LoVo (cell line): ENCODE measurements around the gene NDUFAF4.

Experiments used
- DNase-seq: peaks from one replicate; pipeline ENCODE4 v3.0.0-alpha.2; 2016; ENCODE audit warnings: low spot score

NDUFAF4 gene

DNA sequence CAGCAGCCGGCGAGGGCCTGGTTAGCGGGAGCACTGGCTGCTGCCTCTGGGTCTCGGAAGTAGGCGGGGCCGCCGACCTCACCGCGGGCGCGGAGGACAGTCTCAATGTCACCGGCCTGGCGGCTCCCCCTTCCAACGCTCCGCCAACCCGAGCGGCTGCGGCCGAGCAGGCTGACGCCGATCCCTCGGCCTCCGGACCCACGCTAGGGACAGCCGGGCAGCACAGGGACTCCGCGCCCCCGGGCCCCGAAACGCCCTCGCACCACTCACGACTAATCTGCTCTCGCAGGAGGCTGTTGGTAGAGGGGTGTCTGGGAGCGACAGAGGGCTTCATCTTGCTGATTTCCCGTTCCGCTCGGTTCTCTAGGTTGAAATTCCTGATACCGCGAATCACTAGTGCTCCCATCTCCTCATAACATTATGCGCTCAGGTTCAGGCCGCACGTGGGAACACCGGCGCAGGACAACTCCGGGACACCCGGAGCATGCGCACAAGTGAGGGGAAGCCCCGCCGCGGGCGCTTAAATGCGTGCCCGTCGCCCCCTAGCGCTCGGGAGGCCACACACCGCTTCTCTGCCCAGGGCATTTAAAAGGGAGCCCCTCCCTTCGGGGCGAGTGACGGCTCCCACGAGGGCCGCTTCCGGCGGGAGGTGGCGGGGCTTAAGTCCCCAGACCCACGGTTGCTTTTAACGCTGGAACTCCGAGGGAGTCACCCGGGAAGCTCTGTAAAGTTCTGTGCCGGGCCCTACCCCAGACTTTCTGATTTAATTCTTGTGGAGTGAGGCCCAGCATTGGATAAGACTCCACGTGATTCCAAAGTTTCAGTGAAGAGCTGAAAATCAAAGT lies at the start of gene NDUFAF4:
TSS of gene NDUFAF4 (minus strand) at position 496 of the 845 bp plus-strand sequence. CDS start at position 406, 90 bp downstream.
- peak; percentile 94 for DNase-seq

DNA sequence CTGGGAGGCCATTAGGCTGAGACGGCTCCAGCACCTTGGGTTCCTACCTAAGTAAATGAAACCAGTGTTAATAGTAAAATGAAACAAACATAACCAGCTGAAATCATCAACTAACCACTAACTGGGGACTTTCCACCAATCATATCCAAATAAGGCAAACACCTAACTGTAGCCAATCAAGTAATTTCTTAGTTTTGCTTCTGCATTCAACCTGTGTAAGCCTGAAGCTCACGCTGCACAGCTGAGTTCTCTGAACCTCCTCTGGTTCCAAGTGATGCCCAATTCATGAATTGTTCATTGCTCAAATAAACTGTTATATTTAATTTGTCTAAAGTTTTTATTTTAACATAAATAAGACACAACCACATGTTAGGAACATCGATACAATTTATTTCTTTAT lies 49.4 kb upstream of the NDUFAF4 start:
- DNase-seq, result no peak

DNA sequence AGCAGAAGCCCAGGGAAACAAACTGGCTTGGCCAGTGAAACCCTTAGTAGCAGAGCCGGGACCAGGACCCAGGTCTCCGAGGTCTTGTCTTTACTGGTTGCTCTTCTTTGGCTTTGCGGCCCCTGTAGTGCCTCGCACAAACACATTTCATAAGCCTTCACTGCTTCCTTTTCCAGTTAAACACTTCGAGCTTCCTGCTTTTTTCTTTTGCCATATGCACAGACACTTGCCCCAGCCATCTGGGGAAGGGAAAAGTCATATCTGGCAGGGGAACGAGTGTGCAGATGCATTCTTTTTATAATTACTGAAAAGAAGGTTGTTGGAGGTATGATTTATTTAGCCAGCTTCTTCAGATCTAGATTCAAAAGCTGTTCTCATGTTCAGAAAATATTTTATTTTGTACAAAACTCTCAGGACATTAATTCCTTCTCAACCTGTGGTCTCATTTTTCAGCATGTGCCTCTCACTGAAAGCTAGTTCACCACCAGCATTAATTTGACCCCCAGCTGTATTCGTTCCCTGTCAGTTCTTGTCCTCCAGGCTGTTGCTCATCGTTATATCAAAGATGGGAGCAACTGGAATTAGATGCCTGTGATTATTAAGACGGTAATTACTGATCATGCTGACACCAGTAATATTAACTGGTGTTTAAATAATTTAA lies 46.0 kb upstream of the NDUFAF4 start:
- no peak for DNase-seq

DNA sequence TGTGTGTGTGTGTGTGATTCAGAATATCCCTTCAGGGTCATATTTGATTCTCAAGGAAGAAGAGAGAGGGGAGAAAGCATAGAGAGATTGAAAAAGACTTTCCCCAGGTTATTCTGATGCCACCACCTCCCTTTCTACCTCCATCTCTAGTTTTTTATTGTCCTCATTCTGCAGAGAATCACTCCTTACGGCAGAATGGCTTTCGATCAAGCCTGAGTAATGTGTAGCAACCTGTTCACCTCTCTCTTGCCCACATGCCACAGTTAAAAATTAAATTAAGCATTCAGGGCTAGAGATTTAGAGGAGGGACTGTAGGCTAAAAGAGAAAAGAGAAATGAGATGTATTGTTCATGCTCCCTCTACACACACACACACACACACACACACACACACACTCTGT lies 45.0 kb upstream of the NDUFAF4 start:
- no peak for DNase-seq

DNA sequence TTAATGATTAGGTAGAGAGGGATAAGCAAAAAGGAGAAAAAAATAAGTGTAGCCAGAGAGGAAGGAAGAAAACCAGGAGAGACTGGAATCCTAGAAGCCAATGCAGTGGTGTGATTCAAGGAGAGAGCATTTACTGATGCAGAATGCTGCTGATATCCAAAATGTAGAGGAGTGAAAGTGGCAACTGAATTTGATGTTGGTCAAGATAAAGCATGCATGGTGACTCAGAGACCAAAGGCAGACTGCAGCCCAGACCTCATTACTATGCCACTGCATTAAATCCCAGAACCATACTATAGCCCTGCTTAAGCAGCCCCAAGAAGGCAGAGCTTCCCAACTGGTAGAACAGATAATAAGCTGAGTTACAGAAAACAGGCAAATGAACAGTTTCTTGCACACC lies 42.6 kb upstream of the NDUFAF4 start:
- DNase-seq, result no peak

DNA sequence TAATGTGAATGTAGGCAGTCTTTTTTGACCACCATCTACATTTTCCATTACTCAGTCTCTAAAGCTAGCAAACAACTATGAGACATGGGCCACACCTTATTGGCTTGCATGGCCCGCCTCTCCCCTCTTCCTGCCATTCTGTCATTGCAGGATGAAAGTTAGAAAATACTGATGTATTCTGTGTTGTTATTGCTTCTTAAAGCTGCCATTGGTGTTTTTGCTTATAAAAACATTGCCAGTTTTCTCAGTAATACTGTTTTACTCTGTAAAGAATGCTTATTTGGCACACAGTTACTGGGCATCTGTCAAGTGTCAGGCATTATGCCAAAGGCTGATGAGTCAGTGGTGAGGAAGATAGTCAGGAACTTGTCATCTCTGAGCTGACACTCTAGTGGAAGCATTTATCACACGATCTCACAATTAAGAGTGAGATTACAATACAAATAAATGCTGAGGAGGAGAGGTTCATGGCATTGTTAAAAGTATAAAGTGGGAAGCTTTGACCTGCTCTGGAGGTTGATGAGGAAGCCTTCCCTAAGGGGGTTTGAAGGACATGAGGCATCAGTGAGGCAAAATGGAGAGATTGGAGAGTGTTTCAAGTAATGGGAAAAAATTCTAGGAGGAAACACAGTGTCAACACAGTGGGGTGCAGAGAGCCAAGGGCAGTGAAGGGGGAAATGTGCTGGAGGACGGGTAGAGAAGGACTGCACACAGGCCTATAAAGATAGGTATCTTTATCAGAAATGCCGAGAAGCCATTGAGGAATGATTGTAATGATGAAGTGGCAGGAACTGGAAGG lies 41.5 kb upstream of the NDUFAF4 start:
- DNase-seq, result peak; percentile 67

DNA sequence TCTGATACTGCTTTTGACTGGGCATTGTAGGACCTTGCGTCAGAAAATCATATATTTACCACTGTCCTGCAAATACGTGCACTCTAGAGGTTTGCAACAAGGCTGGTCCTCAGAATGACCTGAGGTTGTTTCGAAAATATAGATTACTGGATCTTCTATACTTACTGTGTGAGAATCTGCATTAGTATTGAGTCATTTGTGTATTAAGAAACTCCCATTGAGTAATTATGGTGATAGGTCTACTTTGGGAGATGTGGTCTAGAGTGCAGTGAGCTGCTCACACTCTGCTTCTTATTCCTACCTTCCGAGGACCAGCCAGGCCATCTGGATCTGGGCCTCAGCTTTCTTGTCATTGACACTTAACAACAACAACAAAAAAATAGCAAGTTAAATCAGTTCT lies 36.4 kb upstream of the NDUFAF4 start:
- DNase-seq, result no peak

DNA sequence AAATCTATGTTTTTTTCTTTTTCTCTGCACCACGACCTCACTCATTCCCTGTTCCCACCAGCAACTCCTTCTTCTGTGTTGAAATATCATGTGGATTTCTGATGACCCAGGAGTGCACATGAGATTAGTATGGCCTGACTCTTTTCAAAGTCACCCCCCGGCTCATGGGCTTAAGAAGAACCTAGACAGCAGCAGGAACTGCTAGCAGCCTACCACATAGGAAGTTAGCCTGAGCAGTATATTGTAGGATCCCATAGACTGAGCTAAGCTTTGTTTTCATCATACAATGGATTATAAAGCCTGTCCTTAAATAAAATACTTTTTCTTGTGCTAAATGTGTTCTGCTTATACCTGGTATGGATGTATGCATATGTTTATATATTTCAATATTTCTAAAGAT lies 33.5 kb upstream of the NDUFAF4 start:
- DNase-seq, result no peak

DNA sequence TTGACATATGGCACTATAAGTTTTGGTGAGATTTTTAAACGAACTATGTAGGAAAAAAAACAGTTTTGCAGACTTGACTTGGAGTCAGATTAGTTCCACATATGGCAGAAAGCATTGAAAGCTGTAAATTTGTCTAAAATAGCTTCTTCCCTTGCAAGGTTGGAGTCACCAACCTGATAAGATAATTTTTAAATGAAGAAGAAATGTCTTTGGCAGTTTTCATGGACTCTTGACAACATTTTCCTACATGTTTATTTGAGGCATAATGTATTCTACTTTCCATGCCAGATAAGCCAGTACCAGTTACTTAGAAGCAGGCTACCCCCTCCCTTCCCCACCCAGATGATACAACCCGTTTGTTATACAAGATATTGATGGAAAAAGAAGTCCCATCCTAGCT lies 32.0 kb upstream of the NDUFAF4 start:
- no peak for DNase-seq

DNA sequence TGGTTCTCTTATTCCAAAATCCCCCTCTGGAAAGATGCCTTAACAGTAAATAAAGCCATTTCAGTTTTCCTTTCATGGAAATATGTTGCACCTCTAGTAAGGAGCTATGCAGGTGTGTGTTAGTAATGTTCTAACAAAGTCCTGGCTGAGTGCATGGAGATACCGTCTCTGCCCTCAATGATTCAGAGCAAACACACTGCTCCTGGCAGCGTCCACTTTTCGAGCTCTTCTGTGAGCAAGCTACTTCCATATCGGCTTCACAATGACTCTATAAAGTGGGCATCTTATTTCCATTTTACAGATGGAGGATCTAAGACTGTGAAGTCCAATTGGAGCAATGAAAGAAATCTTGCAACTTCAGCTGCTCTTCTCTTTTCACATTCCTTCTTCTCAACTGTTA lies 30.0 kb upstream of the NDUFAF4 start:
- DNase-seq, result no peak

DNA sequence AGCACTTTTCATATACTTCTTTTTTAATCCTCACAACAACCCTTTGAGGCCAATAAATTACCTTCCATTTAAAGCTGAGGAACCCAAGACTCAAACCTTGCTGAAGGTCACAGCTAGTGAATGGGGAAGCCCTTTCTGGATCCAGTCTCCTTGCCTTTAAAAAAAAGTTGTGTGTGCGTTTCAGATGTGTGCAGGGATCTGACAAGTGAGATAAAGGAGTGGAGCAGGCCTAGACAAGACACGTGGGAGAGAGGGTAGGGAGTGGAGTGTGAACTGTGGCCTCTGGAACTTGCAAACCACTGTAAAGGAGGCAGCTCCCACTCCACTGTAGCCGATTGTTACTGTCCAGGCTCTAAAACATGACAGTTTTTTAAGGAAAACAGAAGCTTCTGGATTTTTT lies 28.7 kb upstream of the NDUFAF4 start:
- no peak for DNase-seq

DNA sequence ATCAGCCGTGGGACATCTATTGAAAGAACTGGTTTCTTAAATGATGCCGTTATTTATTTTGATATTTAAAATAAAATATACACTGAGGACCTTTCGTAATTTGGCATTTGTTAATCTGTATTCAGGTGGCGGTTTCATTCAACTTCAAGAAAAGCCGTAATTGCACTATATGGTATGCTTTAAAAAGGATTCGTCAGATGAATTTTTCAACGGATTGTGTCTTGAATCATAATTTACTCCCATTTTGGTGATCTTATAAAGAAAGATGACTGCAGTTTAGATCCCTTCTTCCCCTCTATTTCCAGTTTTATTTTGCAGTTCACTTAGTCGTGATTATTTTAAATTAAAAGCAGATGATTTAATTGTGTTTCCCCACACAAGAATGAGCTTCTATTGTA lies 27.6 kb upstream of the NDUFAF4 start:
- no peak for DNase-seq

DNA sequence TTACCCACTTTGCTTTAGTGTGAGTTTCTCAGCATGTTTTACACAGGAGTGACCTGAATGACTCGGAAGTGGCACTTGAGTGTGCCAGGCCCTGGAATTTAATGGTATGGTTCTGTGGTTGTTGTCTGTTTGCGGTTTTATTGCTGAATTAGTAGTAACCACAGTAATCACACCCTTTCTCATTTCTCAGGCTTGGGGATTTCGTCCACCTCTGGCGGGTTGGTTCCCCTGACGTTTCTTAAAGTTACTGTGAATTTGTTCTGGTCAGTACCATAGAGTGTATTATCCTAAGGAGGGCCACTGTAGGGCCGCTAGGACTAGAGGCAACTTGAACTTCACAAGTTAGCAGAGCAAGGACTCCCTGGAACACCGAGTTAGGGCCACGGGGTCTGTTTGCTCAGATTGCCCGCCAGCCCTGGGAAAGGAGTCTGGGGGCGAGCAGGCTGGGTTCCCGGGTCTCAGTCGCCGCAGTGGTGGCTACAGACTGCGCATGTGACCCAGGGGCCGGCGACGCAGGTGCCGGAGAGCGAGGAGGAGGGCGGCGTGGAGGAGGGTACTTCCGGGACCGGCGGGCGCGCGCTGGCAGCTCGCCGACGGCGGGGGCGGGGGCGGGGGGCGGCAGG lies 26.3 kb upstream of the NDUFAF4 start:
- no peak for DNase-seq

DNA sequence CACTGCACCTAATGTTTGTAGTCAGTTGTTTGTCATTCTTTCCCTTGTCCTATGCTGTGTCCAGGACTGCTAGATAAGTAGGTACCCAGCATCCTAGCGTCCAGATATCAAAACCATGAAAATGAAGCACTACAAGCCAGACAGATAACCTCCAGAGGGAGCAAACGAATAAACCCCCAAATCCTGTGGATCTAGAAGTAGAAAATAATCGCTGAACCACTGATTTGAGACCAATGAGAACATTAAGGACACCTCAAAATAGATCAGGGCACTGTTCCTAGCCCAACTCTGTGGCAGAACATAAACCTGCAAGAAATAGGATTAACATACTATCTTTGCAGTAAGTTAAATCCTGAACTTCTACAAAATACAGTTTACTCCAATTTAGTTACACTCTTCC lies 25.7 kb upstream of the NDUFAF4 start:
- DNase-seq, result no peak

DNA sequence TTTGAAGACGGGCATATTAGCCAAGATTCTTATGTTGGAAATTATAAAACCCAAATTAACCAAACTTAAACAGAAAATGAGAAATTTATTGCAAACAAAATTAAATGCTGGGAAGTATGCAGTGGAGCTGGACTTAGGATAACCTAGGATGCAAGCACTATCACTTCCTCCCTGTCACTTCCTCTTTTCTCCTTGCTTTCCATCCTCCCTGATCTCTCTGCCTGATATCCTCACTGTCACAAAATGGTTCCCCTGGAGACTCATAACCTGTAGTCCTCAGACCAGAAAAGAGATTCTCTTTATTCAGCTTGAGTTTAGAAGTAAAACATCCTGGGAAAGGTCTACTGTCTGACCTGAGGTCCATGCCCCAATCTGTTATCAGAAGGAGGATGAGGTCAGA lies 19.4 kb upstream of the NDUFAF4 start:
- DNase-seq, result no peak

DNA sequence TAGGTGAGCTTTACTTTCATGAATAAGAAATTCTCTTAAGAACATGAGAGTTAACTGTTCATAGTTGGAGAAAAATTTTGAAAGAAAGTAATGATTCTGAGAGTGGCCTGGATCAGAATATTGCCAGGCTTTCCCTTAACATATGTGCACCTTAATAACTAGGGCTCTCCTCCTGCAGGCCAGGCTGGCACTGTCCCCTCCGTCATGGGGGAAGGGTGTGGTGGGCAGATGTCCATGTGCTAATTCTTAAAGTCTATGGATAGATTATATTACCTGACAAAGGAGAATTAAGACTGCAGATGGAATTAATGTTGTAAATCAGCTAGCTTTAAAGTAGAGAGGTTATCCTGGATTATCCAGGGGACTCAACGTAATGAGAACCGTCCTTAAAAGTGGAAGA lies 15.9 kb upstream of the NDUFAF4 start:
- no peak for DNase-seq

DNA sequence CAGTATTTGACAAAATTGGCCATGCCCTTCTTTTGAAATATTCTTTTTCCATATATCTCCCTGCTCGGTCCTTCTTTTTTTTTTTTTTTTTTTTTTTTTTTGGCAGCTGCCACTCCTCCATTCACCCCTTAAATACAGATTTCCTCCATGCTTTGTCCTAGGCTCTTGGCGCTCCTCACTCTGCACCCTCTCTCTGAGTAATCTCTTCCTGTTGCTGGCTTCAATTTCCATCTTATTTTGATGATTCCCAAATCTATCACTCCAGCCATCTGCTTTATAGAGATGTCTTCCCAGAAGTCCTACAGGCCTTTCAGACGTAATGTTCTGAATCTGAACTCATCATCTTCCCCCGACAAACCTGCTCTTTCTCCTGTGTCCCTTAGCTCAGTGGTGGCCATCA lies 14.1 kb upstream of the NDUFAF4 start:
- no peak for DNase-seq

DNA sequence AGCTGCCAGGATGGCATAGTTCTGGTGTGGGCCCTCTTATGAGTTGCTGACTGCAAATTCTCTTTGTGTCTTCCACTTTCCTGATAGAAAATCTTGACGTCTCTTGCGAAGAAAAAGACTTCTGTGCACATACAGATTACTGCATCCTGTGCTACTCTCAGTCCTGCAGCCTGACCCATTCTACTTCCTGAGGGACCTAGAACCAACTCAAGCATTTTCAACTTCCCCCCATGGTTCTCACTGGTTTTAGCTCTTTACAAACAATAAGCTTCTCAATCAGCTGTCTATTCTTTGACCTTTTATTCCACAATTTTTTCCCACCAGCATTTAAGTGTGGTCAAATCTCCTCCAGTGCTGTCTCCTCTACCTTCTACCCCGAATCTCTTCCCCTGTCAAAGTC lies 13.5 kb upstream of the NDUFAF4 start:
- DNase-seq, result no peak

DNA sequence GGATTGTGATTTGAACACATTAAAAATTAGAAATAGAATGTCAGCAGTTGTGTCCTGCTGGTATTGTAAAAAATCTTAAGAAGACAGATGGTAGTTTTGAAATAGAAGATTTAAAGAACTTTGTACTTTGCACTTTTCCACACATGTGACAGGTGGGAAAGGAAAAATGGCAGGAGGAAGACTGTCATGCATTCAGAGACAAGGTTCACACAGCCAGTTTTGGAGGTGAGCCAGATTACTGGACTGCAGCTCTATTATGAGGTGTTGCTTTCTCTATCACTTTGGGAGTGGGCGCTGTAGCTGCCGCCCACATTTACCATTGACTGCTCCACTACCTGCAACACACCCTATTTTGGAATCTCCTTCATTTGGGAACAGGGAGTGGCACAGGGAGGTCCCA lies 12.1 kb upstream of the NDUFAF4 start:
- no peak for DNase-seq

DNA sequence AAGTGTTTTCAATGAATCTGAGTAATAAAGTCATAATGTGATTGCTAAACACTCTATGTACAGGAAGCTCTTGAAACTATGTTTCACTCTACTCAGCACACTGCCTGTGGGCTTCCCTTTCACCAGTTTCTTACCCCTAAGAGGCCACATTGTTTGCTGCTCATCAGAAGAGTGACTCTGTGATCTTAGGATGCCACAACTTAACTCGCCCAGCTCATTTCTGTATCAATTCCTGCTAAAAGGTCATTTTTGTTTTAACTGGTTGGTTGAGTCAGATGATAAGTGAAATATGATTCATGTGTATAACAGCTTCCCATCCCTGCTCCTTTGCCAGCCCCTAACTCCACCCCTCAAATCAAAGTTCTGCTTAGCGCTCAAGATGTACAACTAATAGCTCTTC lies 9.8 kb upstream of the NDUFAF4 start:
- no peak for DNase-seq

DNA sequence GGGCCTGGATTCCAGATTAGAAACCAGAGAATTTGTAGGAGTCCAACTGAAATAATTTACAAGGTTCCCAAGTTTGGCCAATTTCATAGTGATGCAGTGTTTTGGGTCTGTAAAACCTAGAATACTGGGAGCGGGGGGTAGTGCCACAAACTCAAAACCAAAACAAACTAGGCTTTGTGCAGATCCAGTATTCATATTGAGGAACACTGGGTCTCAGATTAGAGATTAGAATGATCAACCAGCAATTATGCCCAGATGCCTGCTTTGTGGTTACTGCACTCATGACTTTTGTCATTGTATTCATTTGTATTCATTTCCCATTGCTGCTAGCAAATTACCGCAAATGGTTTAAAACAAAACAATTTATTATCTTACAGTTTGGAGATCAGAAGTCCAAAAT lies 3.2 kb upstream of the NDUFAF4 start:
- DNase-seq, result no peak

DNA sequence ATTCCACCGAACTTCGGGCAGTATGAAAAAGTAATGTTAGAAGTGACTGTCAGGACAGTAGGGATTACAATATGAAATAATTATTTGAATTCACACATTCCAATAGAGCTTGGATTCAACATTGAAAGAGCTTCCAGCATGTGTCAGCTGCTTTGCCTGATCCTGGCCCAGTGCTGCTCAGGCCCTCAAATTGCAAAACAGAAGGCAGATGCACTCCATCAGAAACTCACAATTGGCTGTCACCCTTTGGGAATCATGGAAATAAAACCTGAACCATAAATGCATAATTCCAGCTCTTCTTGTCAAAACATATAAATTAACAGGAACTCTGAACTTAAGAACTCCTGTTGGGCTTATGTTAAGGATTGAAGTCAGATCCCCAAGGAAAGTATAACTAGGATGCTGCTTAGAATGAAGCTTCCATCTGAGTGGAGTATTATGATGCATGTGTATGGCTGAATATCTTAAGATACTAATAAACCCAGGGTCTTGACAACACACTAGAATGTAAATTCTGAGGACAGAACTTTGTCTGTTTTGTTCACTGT lies 1.8 kb upstream of the NDUFAF4 start:
- DNase-seq, result no peak
